Stimulated activated CD8-positive, alpha-beta memory T cell treated with anti-CD3 and anti-CD28 coated beads, Interleukin-4, amount 100 ng/mL, for 1 hour (primary cell): ENCODE results near the gene ZNF548.
A peak's percentile ranks its signal among the peaks of the same experiment; 100 is the strongest.

ENCODE experiments used
- DNase-seq, 2 donors: peaks; one replicate each; pipeline ENCODE4 v3.0.0-alpha.2; 2020; ENCODE audit warnings: low read depth in 2 of 2, low spot score in 1 of 2

Gene ZNF548

GRCh38 chr19:57395710-57396109 is 6.1 kb downstream of the ZNF548 start:
- no peak for DNase-seq

DNA sequence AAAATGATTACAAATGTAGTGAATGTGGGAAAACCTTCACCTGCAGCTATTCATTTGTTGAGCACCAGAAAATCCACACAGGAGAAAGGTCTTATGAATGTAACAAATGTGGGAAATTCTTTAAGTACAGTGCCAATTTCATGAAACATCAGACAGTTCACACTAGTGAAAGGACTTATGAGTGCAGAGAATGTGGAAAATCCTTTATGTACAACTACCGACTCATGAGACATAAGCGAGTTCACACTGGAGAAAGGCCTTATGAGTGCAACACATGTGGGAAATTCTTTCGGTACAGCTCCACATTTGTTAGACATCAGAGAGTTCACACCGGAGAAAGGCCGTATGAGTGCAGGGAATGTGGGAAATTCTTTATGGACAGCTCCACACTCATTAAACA is 9.2 kb downstream of the ZNF548 start:
- DNase-seq = no peak

DNA sequence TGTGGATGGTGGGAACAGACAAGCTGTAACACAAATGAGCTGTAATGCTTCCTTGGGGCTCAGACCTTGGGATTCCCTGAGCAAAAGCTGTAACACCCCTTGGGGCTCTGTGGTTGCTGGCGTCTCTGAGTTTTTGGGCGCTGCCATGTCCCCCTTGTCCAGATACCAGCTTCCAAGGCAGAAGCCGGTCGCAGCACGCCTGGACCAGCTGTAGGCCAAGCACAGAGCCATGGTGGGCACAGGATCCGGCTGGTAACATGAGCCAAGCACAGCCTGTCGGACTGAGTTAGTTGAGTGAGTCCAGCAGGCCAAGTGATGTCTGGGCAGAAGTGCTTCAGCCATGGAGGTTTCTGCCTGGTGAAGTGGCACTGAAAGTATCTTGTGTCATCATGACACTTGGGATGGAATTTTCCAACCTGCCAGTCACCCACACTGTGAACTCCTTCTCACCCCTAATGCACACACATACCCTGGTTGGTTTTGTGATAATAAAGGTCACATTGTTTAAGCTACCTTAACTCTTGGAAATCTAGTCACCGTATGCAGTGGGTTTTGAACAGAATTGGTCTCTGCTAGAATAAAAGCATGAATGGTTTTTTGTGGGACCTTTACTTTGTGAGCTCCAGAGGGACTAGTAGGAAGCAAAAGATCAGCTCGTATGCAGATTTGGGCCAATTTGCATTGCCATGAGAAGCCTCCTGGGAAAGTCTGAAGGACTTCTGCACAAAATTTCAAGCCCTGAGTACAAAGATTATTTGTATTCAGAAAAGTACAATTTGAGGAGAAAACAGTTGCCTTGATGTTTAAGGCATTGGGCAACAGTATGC is 14.3 kb downstream of the ZNF548 start:
- DNase-seq = no peak

DNA sequence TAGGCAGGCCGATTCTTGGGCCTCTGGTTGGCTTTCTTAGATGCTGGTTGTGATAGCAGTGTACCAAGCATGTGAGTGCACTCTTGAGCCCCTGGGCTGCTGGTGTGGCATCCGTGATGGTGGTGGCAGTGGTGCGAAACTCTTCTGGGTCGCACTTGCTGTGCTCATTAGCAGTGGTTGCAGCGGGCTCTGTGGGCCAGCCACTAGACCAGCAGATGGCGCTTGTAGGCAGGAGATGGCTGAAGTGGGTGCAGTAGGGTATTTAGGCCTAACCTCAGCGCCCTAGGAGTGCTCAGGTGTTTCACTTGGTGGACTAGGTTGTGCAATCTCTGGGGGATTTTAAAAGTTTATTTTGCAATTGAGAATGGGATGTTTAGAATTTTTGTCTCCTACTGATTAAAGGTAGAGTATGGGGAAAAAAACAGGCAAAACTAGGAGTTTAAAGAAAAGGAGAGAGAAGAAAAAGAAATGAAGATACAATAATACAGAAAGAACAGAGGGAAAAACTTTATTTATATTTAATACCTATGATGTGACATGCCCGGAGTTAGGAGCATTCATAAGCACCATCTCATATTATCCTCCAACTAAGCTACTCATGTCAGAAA is 17.0 kb downstream of the ZNF548 start:
- peak in 1 of 2 donors; percentile 45 for DNase-seq

- peak; percentile 81 to 86 for DNase-seq
Observed at GRCh38 chr19:57410877-57411671, 21.4 kb downstream of the ZNF548 start, which contains the start of gene ZNF17. TSS of gene ZNF17 (plus strand) at chr19:57411161. CDS start at chr19:57413616, 2,455 bp downstream.

DNA sequence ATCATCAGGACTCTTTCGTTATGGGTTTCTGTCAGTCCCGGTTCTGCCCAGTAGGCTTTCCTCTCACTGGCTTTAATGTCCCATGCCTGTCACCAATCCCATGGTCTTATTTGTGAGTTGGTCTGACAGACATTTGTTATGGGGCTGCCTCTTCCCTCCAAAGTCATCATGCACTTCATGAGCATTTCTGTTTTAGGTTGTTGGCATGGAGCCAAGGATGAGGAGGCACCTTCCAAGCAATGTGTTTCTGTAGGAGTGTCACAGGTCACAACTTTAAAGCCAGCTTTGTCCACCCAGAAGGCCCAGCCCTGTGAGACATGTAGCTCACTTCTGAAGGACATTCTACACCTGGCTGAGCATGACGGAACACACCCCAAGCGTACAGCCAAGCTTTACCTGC is 29.8 kb downstream of the ZNF548 start:
- no peak for DNase-seq

DNA sequence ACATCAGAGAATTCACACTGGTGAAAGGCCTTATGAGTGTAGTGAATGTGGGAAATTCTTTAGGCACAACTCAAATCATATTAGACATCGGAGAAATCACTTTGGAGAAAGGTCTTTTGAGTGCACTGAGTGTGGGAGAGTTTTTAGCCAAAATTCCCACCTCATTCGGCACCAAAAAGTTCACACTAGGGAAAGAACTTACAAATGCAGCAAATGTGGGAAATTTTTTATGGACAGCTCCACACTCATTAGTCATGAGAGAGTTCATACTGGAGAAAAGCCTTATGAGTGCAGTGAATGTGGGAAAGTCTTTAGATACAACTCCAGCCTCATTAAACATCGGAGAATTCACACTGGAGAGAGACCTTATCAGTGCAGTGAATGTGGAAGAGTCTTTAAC is 31.4 kb downstream of the ZNF548 start:
- no peak for DNase-seq

DNA sequence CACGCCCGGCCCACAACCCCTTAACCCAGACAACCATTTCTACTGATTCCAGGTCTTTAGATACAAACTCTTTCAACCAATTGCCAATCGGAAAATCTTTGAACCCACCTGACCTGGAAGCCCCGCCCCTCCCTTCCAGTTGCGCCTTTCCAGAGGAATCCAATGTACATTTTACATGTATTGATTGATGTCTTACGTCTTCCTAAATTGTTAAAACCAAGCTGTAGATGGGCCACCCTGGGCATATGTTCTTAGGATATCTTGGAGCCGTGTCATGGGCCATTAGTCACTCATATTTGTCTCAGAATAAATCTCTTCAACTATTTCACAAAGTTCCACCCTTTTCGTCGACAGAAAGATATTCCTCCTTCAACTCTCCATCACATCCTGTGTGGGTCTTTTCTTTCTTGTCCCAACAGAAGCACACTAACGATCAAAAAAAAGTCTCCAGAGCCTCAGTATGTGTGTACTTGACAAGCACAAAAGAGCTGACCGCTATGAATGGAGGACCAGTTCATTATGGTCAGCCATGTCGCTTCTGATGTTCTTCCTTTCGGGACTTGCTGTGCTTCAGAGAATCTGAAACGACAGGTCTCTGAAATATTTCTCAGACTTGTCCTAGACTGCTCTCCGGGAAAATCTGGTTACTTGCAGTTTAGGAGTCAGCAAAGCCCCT is 44.9 kb downstream of the ZNF548 start:
- no peak for DNase-seq

DNA sequence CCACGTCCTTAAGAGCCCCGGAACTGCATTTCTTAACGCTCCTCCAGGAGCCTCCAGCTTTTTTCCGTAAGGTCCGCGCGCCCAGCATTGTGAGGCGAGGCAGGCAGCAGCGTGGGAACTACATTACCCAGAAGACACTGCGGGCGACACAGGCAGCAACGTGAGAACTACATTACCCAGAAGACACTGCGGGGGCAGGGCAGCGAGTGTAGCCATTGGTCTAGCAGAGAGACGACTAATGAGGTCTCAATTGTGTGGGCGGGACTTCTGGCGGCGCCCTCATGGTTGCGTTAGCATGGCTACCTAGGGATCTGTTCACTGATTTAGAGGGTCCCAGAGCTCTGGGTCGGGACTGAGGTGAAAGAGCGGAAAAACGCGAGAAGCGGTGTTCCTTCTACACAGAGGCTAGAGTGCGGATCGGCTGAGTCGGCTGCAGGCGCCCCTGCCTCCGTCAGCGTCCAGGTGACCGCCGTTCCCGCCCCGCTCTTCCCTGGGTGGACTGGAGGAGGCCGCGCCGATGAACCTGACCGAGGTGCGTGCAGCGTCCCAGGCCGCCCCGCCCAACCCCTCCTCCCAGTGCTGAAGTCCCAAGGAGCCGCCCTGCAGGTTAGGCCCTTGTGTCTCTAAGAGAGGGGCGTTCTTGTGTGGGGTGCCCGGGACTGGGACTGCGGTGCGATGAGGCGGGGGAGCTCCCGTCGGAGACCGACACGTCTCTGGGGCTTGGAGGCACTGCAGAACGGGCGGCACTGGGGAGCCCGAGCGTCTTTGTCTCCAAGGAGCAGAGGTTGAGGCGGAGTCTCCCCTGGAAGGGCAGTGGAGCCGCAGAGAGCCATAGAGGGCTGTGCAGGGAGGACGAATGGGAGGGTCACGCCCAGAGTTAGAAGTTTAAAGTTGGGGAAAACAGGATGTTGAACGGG is 45.7 kb downstream of the ZNF548 start, which contains the start of gene ZNF749:
TSS of gene ZNF749 (plus strand) at position 264 of the 917 bp plus-strand sequence. CDS start at position 518, 254 bp downstream.
- DNase-seq = peak; percentile 81 to 91

GRCh38 chr19:57436417-57436816 is 46.8 kb downstream of the ZNF548 start:
- no peak for DNase-seq

DNA sequence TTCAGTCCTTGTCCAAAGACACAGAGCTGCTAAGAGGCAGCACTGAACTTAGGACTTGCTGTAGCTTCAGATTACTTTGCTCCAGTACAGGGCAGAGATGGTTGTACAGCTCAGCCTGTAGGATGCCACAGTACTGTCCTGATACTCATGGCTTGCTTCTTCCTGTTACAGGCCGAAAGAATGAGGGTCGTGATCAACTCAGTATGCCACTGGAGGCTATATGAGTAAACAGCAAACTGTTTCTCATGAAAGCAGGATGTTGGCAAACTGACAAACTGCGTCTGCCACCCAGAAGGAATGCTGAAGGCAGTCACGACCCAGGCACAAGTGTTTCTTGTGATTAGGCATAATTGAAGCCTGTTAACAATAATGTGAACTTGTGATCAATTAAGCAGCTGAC is 48.3 kb downstream of the ZNF548 start:
- no peak for DNase-seq

- no peak for DNase-seq
Observed at GRCh38 chr19:57438925-57439324, 49.3 kb downstream of the ZNF548 start.

DNA sequence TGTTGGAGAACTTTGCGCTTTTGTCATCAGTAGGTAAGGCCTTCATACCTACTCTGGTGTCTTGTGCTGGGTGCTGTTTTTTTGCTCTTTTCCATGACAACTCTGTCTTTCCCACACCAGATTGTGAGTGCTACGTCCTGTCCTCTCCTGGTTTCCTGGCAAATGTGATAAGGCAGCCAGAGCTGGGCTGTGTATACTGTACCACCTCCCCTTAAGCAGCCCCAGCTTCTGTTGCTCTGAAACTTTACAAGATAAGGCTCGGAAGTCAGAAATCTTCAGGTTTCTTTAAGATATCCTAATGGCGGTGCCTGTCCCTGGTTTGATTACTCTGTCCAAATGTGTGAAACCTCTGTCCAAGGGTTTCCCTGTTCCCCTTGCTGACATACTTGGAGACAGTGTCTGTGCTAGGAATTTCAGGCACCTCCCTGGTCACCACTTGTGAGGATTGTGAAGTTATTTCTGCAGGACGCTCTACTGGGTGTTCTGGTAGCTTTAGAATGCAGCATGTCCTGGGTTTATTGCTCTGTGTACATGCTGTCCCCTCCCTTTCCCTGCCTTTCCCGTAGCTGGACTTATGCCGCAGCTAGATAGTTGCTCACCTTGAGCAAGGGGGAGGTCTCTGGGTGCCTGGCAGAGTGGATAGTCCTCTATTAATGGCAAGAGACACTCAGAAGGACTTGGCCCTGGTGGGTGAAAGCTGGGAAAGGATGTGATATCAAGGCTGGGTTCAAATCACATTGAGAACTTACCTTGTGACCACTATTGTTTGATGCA is 52.5 kb downstream of the ZNF548 start:
- DNase-seq = no peak

GRCh38 chr19:57443121-57443696 is 53.6 kb downstream of the ZNF548 start:
- DNase-seq = no peak

- DNase-seq = no peak
Observed at GRCh38 chr19:57452307-57452706, 62.7 kb downstream of the ZNF548 start.
